GM19467 (cell line): Measurements from ENCODE around the gene KL.

Experiments
- ATAC-seq: cut with Tn5 transposase; IDR thresholded peaks from one replicate; pipeline ENCODE4 v1.9.1; 2021; ENCODE audit warnings: mild to moderate bottlenecking, moderate library complexity; ENCODE audit not compliant: unreplicated experiment

KL gene

DNA sequence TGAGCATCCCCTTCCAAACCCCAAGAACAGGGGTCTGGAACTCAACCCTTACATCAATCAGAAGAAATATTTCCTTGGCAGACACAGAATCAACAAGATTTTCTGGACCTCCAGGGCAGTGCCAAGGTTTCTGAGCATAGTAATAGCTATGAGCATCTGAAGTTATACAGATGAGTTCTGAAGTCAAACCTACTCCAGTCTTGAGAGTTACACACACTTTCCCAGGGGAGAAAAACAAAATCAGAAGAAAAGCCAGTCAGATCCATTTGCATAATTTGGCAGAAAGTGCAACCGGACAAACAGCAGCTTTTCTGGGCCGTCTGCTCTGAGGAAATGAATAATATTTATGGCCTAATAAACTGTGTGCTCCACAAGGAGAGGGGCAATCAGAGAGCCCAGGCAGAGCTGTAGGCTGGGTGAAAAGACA is 93.1 kb downstream of the KL start:
- no peak for ATAC-seq

GRCh38 chr13:33109801-33110200 is 93.6 kb downstream of the KL start:
- no peak for ATAC-seq

DNA sequence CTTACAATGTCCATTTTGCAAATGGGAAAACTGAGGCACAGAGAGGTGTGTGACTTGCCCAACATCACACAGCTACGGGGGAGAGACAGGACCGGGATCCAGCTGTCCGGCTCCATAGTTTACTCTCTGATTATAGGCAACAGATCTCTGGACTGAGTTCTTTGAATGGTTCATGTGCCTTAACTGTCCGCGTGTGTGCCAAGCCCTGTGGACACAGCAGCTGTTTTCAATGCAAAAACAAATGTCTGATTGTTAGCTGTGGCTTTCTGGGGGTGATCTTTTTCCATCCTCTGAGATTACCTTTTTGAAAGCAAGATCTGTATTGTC is 94.1 kb downstream of the KL start:
- no peak for ATAC-seq

GRCh38 chr13:33110713-33111413 is 94.6 kb downstream of the KL start:
- peak; percentile 36 for ATAC-seq

GRCh38 chr13:33111414-33112110 is 95.3 kb downstream of the KL start:
- ATAC-seq, result no peak

DNA sequence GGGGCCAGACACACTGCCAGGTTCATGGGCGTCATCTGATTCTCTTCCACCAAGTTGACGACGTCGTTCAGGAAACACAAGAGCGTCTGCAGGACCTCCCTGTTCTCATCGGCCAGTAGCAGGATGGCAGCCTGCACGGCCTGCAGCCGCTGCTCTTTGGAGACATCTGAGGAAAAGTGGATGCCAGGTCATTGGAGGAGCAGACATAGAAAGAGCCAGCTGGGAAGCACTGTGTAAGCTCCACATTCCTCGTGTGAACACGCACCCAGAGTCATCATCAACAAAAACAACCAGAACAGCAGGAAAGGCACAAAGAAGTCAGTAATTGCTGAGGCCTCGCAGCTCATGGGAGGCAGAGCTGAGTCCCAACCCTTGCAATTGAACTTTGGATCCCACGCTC is 96.5 kb downstream of the KL start:
- no peak for ATAC-seq

- no peak for ATAC-seq
Observed at GRCh38 chr13:33114146-33114545, 97.9 kb downstream of the KL start.

GRCh38 chr13:33115274-33115673 is 99.1 kb downstream of the KL start:
- no peak for ATAC-seq
